ENCODE data around the gene KRT40. TPM values are rescaled to one million over a fixed set of nuclear protein-coding genes. Genes with fewer than 3 reads are reported as not detected.
A peak's percentile ranks its signal among the peaks of the same experiment; 100 is the strongest.

The KRT40 gene
- total and polyA plus RNA-seq, 9 of the 15 experiments (the other 6 are each of a cell fraction or from before 2014, with no cell fraction given): not detected

DNA sequence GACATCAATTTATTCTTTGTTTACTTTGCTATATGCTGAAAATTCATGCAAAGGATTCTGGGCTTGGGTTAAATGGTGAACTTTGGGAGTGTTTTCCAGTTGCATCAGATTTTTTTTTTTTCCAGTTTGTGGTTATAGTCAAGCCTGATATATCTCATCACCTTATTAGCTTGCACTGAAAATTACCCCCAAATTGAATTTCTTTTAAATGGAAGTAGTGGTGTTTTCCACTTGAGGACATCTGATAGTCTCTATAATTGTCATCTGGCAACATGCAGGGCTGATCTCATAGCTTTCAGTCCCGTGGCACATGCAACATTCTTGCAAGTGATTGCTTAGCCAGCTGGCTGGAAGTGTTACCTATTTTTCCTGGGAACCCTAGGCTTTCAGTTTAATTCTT, 29.5 kb upstream of the KRT40 start:
- H3K9me3 ChIP-seq (replicated peaks; ENCODE audit: control insufficient read depth, insufficient read depth, low read depth, low read length): no peaks in the 10 kb centered on the region
- no peaks in the 10 kb centered on the region for H4K20me1 ChIP-seq (replicated peaks; ENCODE audit: control insufficient read depth, insufficient read depth, low read length)
- ATAC-seq (no peak), DNase-seq (ENCODE audit: extremely low read depth in 1 of 4, low spot score in 3 of 4) (no peak), FAIRE-seq (no peak)
- in situ Hi-C loops (cut with MboI) (no loop called here), intact Hi-C loops (cut with micrococcal nuclease) (no loop called here)
- TF ChIP-seq TRIM24 (IDR thresholded peaks at IDR 0.05): 0 out of 4 replicates have a peak, but pooled peaks of 1 of the 2 experiments have one; percentile 6
- TF ChIP-seq PML (IDR thresholded peaks at IDR 0.05; ENCODE audit: low read length): no peak
- TF ChIP-seq ZNF589 (CRISPR knock-in tag; IDR thresholded peaks at IDR 0.05; ENCODE audit: low read depth): peak; percentile 57; the same call in 1 of the 2 replicates
- no peak for TF ChIP-seq CCNT2 (IDR thresholded peaks at IDR 0.05; ENCODE audit: borderline replicate concordance, extremely low read depth, insufficient read length, low read depth, low read length)
- no peak for TF ChIP-seq CEBPG (CRISPR knock-in tag; IDR thresholded peaks at IDR 0.05)
- TF ChIP-seq CEBPG (tag; conservative IDR thresholded peaks at IDR 0.05 in 1 of 2, IDR thresholded peaks at IDR 0.05 in 1 of 2): peak in 1 of 2 experiments; percentile 57; a peak in 1 of 4 replicates
- no peak for TF ChIP-seq NR2C2 (CRISPR knock-in tag; IDR thresholded peaks at IDR 0.05)
- TF ChIP-seq NR2C2 (tag; IDR thresholded peaks at IDR 0.05): peak; percentile 79; the same call in 1 of the 2 replicates
- no peaks in the 10 kb centered on the region for H3K79me2 ChIP-seq (ENCODE audit: control insufficient read depth, insufficient read depth, low read length)
- no peak overlapping the region for H3K4me2 ChIP-seq (ENCODE audit: insufficient read depth, low read length)
- 0% methylated on average over 1 of the region's 1 CpG for WGBS (ENCODE audit: insufficient coverage, low coverage, missing lambda C conversion rate)
- no peak overlapping the region for H3K27ac ChIP-seq (ENCODE audit: extremely low read depth, low read depth, low read length)
- no peaks in the 10 kb centered on the region for H3K36me3 ChIP-seq (ENCODE audit: control insufficient read depth, insufficient read depth, low read length)
- H2AFZ ChIP-seq (ENCODE audit: low read depth, low read length): no peak overlapping the region
- BruUV-seq (replicated peaks): no TSS peak
- H3K4me3 ChIP-seq: no peak overlapping the region
- ChIA-PET CTCF (ENCODE audit: low intra/inter-chr PET ratio) (interaction anchor here (0.7 kb wide), 1 partner anchor 305 kb away, joined by 3 read pairs; no protein-coding TSS in a partner anchor), POLR2A (no interaction called here)
- H3K4me1 ChIP-seq (replicated peaks in 1 of 2; ENCODE audit: control insufficient read depth in 2 of 2, insufficient read depth in 2 of 2, low read length in 2 of 2): no peaks in the 10 kb centered on the region
- no peak overlapping the region for H3K9ac ChIP-seq (ENCODE audit: insufficient read depth in 1 of 2, low read depth in 2 of 2, low read length in 2 of 2)
- H3K9me1 ChIP-seq (ENCODE audit: control insufficient read depth, insufficient read depth, low read length): no peaks in the 10 kb centered on the region
- peaks cover 0 to 4% of the 10 kb centered on the region in 2 experiments; a peak in 3 of 5 replicates for H3K27me3 ChIP-seq (ENCODE audit: control insufficient read depth in 2 of 2, insufficient read depth in 2 of 2, low read length in 2 of 2)

Measured in K562 (cell line).